Activated CD4-positive, alpha-beta memory T cell treated with anti-CD3 and anti-CD28 coated beads for 36 hours (primary cell): ENCODE data around the gene MME. TPM values are rescaled to one million over a fixed set of nuclear protein-coding genes. Genes with fewer than 3 reads are reported as not detected.
"Not testable (repeated sequence)": the region's sequence is repeated elsewhere in the genome, so short reads cannot be mapped to it uniquely, and the experiment has no call there.

Experiments
- CTCF ChIA-PET: fragments of 350-600 bp; sonication (Branson Sonifier 250); formaldehyde crosslinking; loops from one replicate; lab custom pipeline; 2021; ENCODE audit warnings: antibody characterized with exemption, inconsistent platforms; lab: Charles Lee
- POLR2A ChIA-PET: fragments of 350-600 bp; sonication (Branson Sonifier 250); formaldehyde crosslinking; loops from one replicate; lab custom pipeline; 2021; ENCODE audit warnings: antibody characterized with exemption; lab: Charles Lee
- DNase-seq: peaks from one replicate; pipeline ENCODE4 v3.0.0-alpha.2; 2020
- H3K27ac Mint-ChIP-seq: one replicate; pipeline ENCODE4 v1.8.0; 2021; ENCODE audit warnings: mixed read lengths
- H3K27me3 Mint-ChIP-seq: one replicate; pipeline ENCODE4 v1.8.0; 2021; ENCODE audit warnings: mixed read lengths
- H3K36me3 Mint-ChIP-seq: one replicate; pipeline ENCODE4 v1.8.0; 2021; ENCODE audit warnings: mixed read lengths
- H3K4me1 Mint-ChIP-seq: one replicate; pipeline ENCODE4 v1.8.0; 2021; ENCODE audit warnings: low read depth, mixed read lengths
- H3K4me3 Mint-ChIP-seq: one replicate; pipeline ENCODE4 v1.8.0; 2021; ENCODE audit warnings: mild to moderate bottlenecking, mixed read lengths
- H3K9me3 Mint-ChIP-seq: one replicate; pipeline ENCODE4 v1.8.0; 2021; ENCODE audit warnings: mixed read lengths
- intact Hi-C: fragments of 100-400 bp; cut with micrococcal nuclease; formaldehyde crosslinking; loops from one replicate; pipeline ENCODE4 v1.15.1; 2023
- total RNA-seq, 2 experiments: library from RNA; stranded (reverse); gene quantifications; one replicate each; pipeline ENCODE4 v1.2.3, GENCODE V29; 2021

The MME gene
- total RNA-seq, 2 experiments from 2014 or later: not detected

GRCh38 chr3:155124745-155125144 is 44.6 kb downstream of the MME start:
- H3K27ac Mint-ChIP-seq, POLR2A ChIA-PET, CTCF ChIA-PET, H3K4me1 Mint-ChIP-seq, H3K4me3 Mint-ChIP-seq, DNase-seq, intact Hi-C loops, H3K9me3 Mint-ChIP-seq, H3K36me3 Mint-ChIP-seq, H3K27me3 Mint-ChIP-seq: not testable (repeated sequence)

GRCh38 chr3:155129396-155129795 is 49.3 kb downstream of the MME start:
- no peak overlapping the region for H3K27ac Mint-ChIP-seq
- no peaks in the 10 kb centered on the region for H3K4me1 Mint-ChIP-seq
- no peak for DNase-seq
- H3K4me3 Mint-ChIP-seq: no peak overlapping the region
- no peaks in the 10 kb centered on the region for H3K9me3 Mint-ChIP-seq
- ChIA-PET POLR2A (no interaction called here), CTCF (no interaction called here)
- H3K36me3 Mint-ChIP-seq: no peaks in the 10 kb centered on the region
- intact Hi-C loops: no loop called here
- H3K27me3 Mint-ChIP-seq: no peaks in the 10 kb centered on the region

- Mint-ChIP-seq H3K4me1 (no peaks in the 10 kb centered on the region), H3K27me3 (no peaks in the 10 kb centered on the region), H3K9me3 (no peaks in the 10 kb centered on the region), H3K27ac (no peak overlapping the region), H3K4me3 (no peak overlapping the region), H3K36me3 (no peaks in the 10 kb centered on the region)
- ChIA-PET POLR2A (no interaction called here), CTCF (no interaction called here)
- intact Hi-C loops: no loop called here
- no peak for DNase-seq
Measured at GRCh38 chr3:155130001-155130400, 49.9 kb downstream of the MME start.

- POLR2A ChIA-PET: no interaction called here
- CTCF ChIA-PET: no interaction called here
- intact Hi-C loops: no loop called here
- H3K36me3 Mint-ChIP-seq: no peaks in the 10 kb centered on the region
- no peak overlapping the region for H3K4me3 Mint-ChIP-seq
- peaks cover 2% of the 10 kb centered on the region for H3K9me3 Mint-ChIP-seq
- H3K4me1 Mint-ChIP-seq: no peaks in the 10 kb centered on the region
- no peaks in the 10 kb centered on the region for H3K27me3 Mint-ChIP-seq
- H3K27ac Mint-ChIP-seq: no peak overlapping the region
- no peak for DNase-seq
Measured at GRCh38 chr3:155131104-155131503, 51.0 kb downstream of the MME start.

- H3K27me3 Mint-ChIP-seq, POLR2A ChIA-PET, H3K9me3 Mint-ChIP-seq, H3K4me3 Mint-ChIP-seq, H3K36me3 Mint-ChIP-seq, H3K4me1 Mint-ChIP-seq, H3K27ac Mint-ChIP-seq, CTCF ChIA-PET, intact Hi-C loops, DNase-seq: not testable (repeated sequence)
Measured at GRCh38 chr3:155134311-155134710, 54.2 kb downstream of the MME start.

- Mint-ChIP-seq H3K9me3 (peaks cover 3% of the 10 kb centered on the region), H3K4me3 (no peak overlapping the region), H3K27me3 (no peaks in the 10 kb centered on the region), H3K36me3 (no peaks in the 10 kb centered on the region), H3K27ac (no peak overlapping the region), H3K4me1 (no peaks in the 10 kb centered on the region)
- ChIA-PET CTCF (no interaction called here), POLR2A (no interaction called here)
- DNase-seq: no peak
- intact Hi-C loops: no loop called here
Measured at GRCh38 chr3:155135003-155135402, 54.9 kb downstream of the MME start.

- intact Hi-C loops: no loop called here
- ChIA-PET POLR2A (no interaction called here), CTCF (no interaction called here)
- H3K36me3 Mint-ChIP-seq: no peaks in the 10 kb centered on the region
- H3K4me1 Mint-ChIP-seq: no peaks in the 10 kb centered on the region
- no peak overlapping the region for H3K4me3 Mint-ChIP-seq
- peaks cover 3% of the 10 kb centered on the region for H3K9me3 Mint-ChIP-seq
- no peaks in the 10 kb centered on the region for H3K27me3 Mint-ChIP-seq
- H3K27ac Mint-ChIP-seq: no peak overlapping the region
- DNase-seq: no peak
Measured at GRCh38 chr3:155138677-155139076, 58.6 kb downstream of the MME start.

GRCh38 chr3:155147588-155147987 is 67.5 kb downstream of the MME start:
- Mint-ChIP-seq H3K4me1 (no peaks in the 10 kb centered on the region), H3K4me3 (no peak overlapping the region), H3K9me3 (no peaks in the 10 kb centered on the region), H3K27ac (no peak overlapping the region), H3K27me3 (no peaks in the 10 kb centered on the region), H3K36me3 (no peaks in the 10 kb centered on the region)
- intact Hi-C loops: no loop called here
- POLR2A ChIA-PET: no interaction called here
- CTCF ChIA-PET: no interaction called here
- no peak for DNase-seq

GRCh38 chr3:155149494-155149893 is 69.4 kb downstream of the MME start:
- no peak overlapping the region for H3K4me3 Mint-ChIP-seq
- CTCF ChIA-PET: no interaction called here
- H3K36me3 Mint-ChIP-seq: no peaks in the 10 kb centered on the region
- no peak for DNase-seq
- H3K27ac Mint-ChIP-seq: no peak overlapping the region
- H3K9me3 Mint-ChIP-seq: no peaks in the 10 kb centered on the region
- intact Hi-C loops: no loop called here
- H3K27me3 Mint-ChIP-seq: no peaks in the 10 kb centered on the region
- H3K4me1 Mint-ChIP-seq: no peaks in the 10 kb centered on the region
- POLR2A ChIA-PET: no interaction called here

- Mint-ChIP-seq H3K4me3 (no peak overlapping the region), H3K27me3 (no peaks in the 10 kb centered on the region), H3K36me3 (no peaks in the 10 kb centered on the region), H3K9me3 (no peaks in the 10 kb centered on the region), H3K4me1 (no peaks in the 10 kb centered on the region), H3K27ac (no peak overlapping the region)
- ChIA-PET CTCF (no interaction called here), POLR2A (no interaction called here)
- no peak for DNase-seq
- intact Hi-C loops: no loop called here
Measured at GRCh38 chr3:155153242-155154186, 73.4 kb downstream of the MME start.

- H3K4me3 Mint-ChIP-seq: no peak overlapping the region
- no peaks in the 10 kb centered on the region for H3K36me3 Mint-ChIP-seq
- no peaks in the 10 kb centered on the region for H3K4me1 Mint-ChIP-seq
- no peak overlapping the region for H3K27ac Mint-ChIP-seq
- DNase-seq: no peak
- H3K9me3 Mint-ChIP-seq: no peaks in the 10 kb centered on the region
- POLR2A ChIA-PET: no interaction called here
- CTCF ChIA-PET: no interaction called here
- H3K27me3 Mint-ChIP-seq: no peaks in the 10 kb centered on the region
- intact Hi-C loops: no loop called here
Measured at GRCh38 chr3:155154255-155154654, 74.1 kb downstream of the MME start.

GRCh38 chr3:155158346-155159037 is 78.4 kb downstream of the MME start:
- ChIA-PET CTCF (no interaction called here), POLR2A (no interaction called here)
- H3K4me3 Mint-ChIP-seq: no peak overlapping the region
- H3K27me3 Mint-ChIP-seq: no peaks in the 10 kb centered on the region
- H3K9me3 Mint-ChIP-seq: no peaks in the 10 kb centered on the region
- intact Hi-C loops: no loop called here
- no peaks in the 10 kb centered on the region for H3K4me1 Mint-ChIP-seq
- DNase-seq: no peak
- H3K27ac Mint-ChIP-seq: no peak overlapping the region
- no peaks in the 10 kb centered on the region for H3K36me3 Mint-ChIP-seq

GRCh38 chr3:155159301-155159700 is 79.2 kb downstream of the MME start:
- intact Hi-C loops: no loop called here
- no peak overlapping the region for H3K4me3 Mint-ChIP-seq
- ChIA-PET POLR2A (no interaction called here), CTCF (no interaction called here)
- H3K4me1 Mint-ChIP-seq: no peaks in the 10 kb centered on the region
- H3K27me3 Mint-ChIP-seq: no peaks in the 10 kb centered on the region
- H3K27ac Mint-ChIP-seq: no peak overlapping the region
- H3K9me3 Mint-ChIP-seq: no peaks in the 10 kb centered on the region
- H3K36me3 Mint-ChIP-seq: no peaks in the 10 kb centered on the region
- no peak for DNase-seq
